ENCODE measurements around the gene CPEB3.
"Not testable (repeated sequence)": the region's sequence is repeated elsewhere in the genome, so short reads cannot be mapped to it uniquely, and the experiment has no call there.

The CPEB3 gene

GRCh38 chr10:92146781-92147180, 144.1 kb downstream of the CPEB3 start:
- FAIRE-seq (no peak), DNase-seq (ENCODE audit: low spot score) (no peak)

- FAIRE-seq (no peak), DNase-seq (ENCODE audit: low spot score) (no peak)
These were observed 144.8 kb downstream of the CPEB3 start for GRCh38 chr10:92146107-92146506.

- FAIRE-seq = no peak
- DNase-seq (ENCODE audit: low spot score) = no peak
These were observed 147.9 kb downstream of the CPEB3 start for GRCh38 chr10:92142949-92143348.

- DNase-seq (ENCODE audit: low spot score) = no peak
- no peak for FAIRE-seq
These were observed 148.4 kb downstream of the CPEB3 start for GRCh38 chr10:92142512-92142911.

GRCh38 chr10:92141147-92141546, 149.7 kb downstream of the CPEB3 start:
- FAIRE-seq; DNase-seq (ENCODE audit: low spot score): not testable (repeated sequence)

- not testable (repeated sequence) for DNase-seq (ENCODE audit: low spot score); FAIRE-seq
These were observed 156.8 kb downstream of the CPEB3 start for GRCh38 chr10:92134049-92134448.

GRCh38 chr10:92131275-92131820, 159.5 kb downstream of the CPEB3 start:
- FAIRE-seq = peak; percentile 57
- DNase-seq (ENCODE audit: low spot score) = peak; percentile 44

- FAIRE-seq = no peak
- DNase-seq (ENCODE audit: low spot score) = no peak
These were observed 160.1 kb downstream of the CPEB3 start for GRCh38 chr10:92130622-92131274.

GRCh38 chr10:92126100-92126650, 164.7 kb downstream of the CPEB3 start:
- peak; percentile 92 for FAIRE-seq
- DNase-seq (ENCODE audit: low spot score) = peak; percentile 79

- FAIRE-seq (no peak), DNase-seq (ENCODE audit: low spot score) (no peak)
These were observed 165.7 kb downstream of the CPEB3 start for GRCh38 chr10:92125144-92125543.

GRCh38 chr10:92124616-92125143, 166.2 kb downstream of the CPEB3 start:
- FAIRE-seq = peak; percentile 81

GRCh38 chr10:92124020-92124419, 166.9 kb downstream of the CPEB3 start:
- no peak for FAIRE-seq
- DNase-seq (ENCODE audit: low spot score) = no peak

More at GRCh38 chr10:92124616-92125143, 166.2 kb downstream of the CPEB3 start:
- DNase-seq (ENCODE audit: low spot score) = peak; percentile 52

- no peak for FAIRE-seq
- DNase-seq (ENCODE audit: low spot score) = no peak
These were observed 167.9 kb downstream of the CPEB3 start for GRCh38 chr10:92122941-92123450.

GRCh38 chr10:92121686-92122492, 169.0 kb downstream of the CPEB3 start:
- FAIRE-seq (no peak), DNase-seq (ENCODE audit: low spot score) (no peak)

- no peak for DNase-seq (ENCODE audit: low spot score)
- FAIRE-seq = no peak
These were observed 171.5 kb downstream of the CPEB3 start for GRCh38 chr10:92119340-92119739.

- FAIRE-seq; DNase-seq (ENCODE audit: low spot score): not testable (repeated sequence)
These were observed 176.0 kb downstream of the CPEB3 start for GRCh38 chr10:92114917-92115316.

GRCh38 chr10:92113911-92114600, 176.8 kb downstream of the CPEB3 start:
- FAIRE-seq = no peak
- no peak for DNase-seq (ENCODE audit: low spot score)

GRCh38 chr10:92112462-92112861, 178.4 kb downstream of the CPEB3 start:
- no peak for FAIRE-seq
- DNase-seq (ENCODE audit: low spot score) = no peak

- FAIRE-seq (no peak), DNase-seq (ENCODE audit: low spot score) (no peak)
These were observed 179.4 kb downstream of the CPEB3 start for GRCh38 chr10:92111336-92111939.

GRCh38 chr10:92110039-92110794, 180.7 kb downstream of the CPEB3 start:
- DNase-seq (ENCODE audit: low spot score) (peak; percentile 52), FAIRE-seq (peak; percentile 86)

All from RCC 7860 (cell line).